ENCODE data around the gene RTKN. TPM values are rescaled to one million over a fixed set of nuclear protein-coding genes. Genes with fewer than 3 reads are reported as not detected.
A peak's percentile ranks its signal among the peaks of the same experiment; 100 is the strongest.
"Not testable (repeated sequence)": the region's sequence is repeated elsewhere in the genome, so short reads cannot be mapped to it uniquely, and the experiment has no call there.

RTKN gene
- total RNA-seq, 1 donor from 2014 or later: 11.3 TPM

- DNase-seq (ENCODE audit: low spot score): no peak
Observed at GRCh38 chr2:74461187-74462053, 19.7 kb upstream of the RTKN start.

GRCh38 chr2:74460187-74460586 lies 18.4 kb upstream of the RTKN start:
- DNase-seq (ENCODE audit: low spot score): not testable (repeated sequence)

GRCh38 chr2:74459503-74460118 lies 17.9 kb upstream of the RTKN start:
- not testable (repeated sequence) for DNase-seq (ENCODE audit: low spot score)

- DNase-seq (ENCODE audit: low spot score): no peak
Observed at GRCh38 chr2:74458938-74459363, 17.2 kb upstream of the RTKN start.

- peak; percentile 99 for DNase-seq (ENCODE audit: low spot score)
Observed at GRCh38 chr2:74458132-74458937, 16.6 kb upstream of the RTKN start, which contains the start of gene WBP1. TSS of gene WBP1 (plus strand) at chr2:74458438. CDS start at chr2:74458603, 165 bp downstream.

- no peak for DNase-seq (ENCODE audit: low spot score)
Observed at GRCh38 chr2:74457549-74458131, 15.9 kb upstream of the RTKN start.

- no peak for DNase-seq (ENCODE audit: low spot score)
Observed at GRCh38 chr2:74457129-74457548, 15.4 kb upstream of the RTKN start.

- peak; percentile 96 for DNase-seq (ENCODE audit: low spot score)
Observed at GRCh38 chr2:74454654-74455511, 13.1 kb upstream of the RTKN start, which contains the start of gene INO80B. TSS of gene INO80B (plus strand) at chr2:74455087. CDS start at chr2:74455117, 30 bp downstream.

- DNase-seq (ENCODE audit: low spot score): no peak
Observed at GRCh38 chr2:74450570-74451190, 8.9 kb upstream of the RTKN start.

- no peak for DNase-seq (ENCODE audit: low spot score)
Observed at GRCh38 chr2:74448771-74449170, 7.0 kb upstream of the RTKN start.

- DNase-seq (ENCODE audit: low spot score): no peak
Observed at GRCh38 chr2:74447230-74447999, 5.7 kb upstream of the RTKN start.

GRCh38 chr2:74444498-74445318 lies 3.0 kb upstream of the RTKN start:
- DNase-seq (ENCODE audit: low spot score): no peak

- not testable (repeated sequence) for DNase-seq (ENCODE audit: low spot score)
Observed at GRCh38 chr2:74442483-74443297, 953 bp upstream of the RTKN start.

- no peak for DNase-seq (ENCODE audit: low spot score)
Observed at GRCh38 chr2:74441170-74441689, 507 bp downstream of the RTKN start.

GRCh38 chr2:74440378-74441169 lies 1.2 kb downstream of the RTKN start:
- DNase-seq (ENCODE audit: low spot score): peak; percentile 93

- DNase-seq (ENCODE audit: low spot score): no peak
Observed at GRCh38 chr2:74439803-74440377, 1.8 kb downstream of the RTKN start.

All from mesenteric fat pad (tissue), 1 donor.